Mammary epithelial cell (primary cell): ENCODE results near the gene AGFG1.

Source experiments
- EZH2 ChIP-seq: IDR thresholded peaks from 2 replicates; pipeline ENCODE4 v1.6.1; 2012; ENCODE audit warnings: low read length, inconsistent platforms, borderline replicate concordance
- TF ChIP-seq, protein P1 (sequence below), 2 donors: IDR thresholded peaks in 1 of 2; conservative IDR thresholded peaks in 1 of 2; 2 replicates each; pipeline ENCODE4 v1.5.1; 2011 to 2012; ENCODE audit warnings: inconsistent platforms in 2 of 2, low read length in 2 of 2, mild to moderate bottlenecking in 2 of 2, control low read depth in 1 of 2, low read depth in 1 of 2; ENCODE audit not compliant: insufficient read depth in 1 of 2; ENCODE audit errors: extremely low read depth in 1 of 2

DNA sequence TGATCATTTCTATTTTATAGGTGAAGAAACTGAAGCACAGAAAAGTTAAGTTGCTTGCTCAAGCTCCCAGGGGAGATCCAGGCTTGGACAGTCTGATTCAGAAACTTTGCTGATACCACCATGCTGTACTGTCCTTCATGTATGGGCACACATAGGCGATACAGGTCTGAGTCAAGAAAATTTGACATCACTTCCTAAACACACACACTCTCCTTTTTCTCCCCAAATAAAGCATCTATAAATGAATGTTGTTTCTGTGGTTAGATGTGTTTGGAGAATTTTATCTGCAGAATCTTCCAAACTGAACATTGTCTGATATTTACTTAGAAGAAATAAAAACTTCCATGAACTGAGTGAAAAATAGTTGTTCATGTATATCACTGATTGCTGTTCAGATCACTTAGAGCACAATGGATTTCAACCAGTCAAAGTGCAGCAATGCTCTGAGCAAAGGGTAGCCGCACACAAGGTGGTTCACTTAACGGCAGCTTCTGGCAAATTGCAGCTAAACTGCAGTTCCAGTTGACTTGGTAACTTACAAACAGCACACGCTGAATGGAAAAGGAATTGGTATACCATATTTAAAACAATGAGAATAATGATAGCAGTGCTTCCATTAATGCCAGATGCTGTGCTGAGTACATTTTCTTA lies 10.0 kb upstream of the AGFG1 start:
- no peak for TF ChIP-seq EZH2
- TF ChIP-seq, protein P1, sequence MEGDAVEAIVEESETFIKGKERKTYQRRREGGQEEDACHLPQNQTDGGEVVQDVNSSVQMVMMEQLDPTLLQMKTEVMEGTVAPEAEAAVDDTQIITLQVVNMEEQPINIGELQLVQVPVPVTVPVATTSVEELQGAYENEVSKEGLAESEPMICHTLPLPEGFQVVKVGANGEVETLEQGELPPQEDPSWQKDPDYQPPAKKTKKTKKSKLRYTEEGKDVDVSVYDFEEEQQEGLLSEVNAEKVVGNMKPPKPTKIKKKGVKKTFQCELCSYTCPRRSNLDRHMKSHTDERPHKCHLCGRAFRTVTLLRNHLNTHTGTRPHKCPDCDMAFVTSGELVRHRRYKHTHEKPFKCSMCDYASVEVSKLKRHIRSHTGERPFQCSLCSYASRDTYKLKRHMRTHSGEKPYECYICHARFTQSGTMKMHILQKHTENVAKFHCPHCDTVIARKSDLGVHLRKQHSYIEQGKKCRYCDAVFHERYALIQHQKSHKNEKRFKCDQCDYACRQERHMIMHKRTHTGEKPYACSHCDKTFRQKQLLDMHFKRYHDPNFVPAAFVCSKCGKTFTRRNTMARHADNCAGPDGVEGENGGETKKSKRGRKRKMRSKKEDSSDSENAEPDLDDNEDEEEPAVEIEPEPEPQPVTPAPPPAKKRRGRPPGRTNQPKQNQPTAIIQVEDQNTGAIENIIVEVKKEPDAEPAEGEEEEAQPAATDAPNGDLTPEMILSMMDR (conservative IDR thresholded peaks at IDR 0.05 in 1 of 2, IDR thresholded peaks at IDR 0.05 in 1 of 2; ENCODE audit: extremely low read depth in 1 of 2, insufficient read depth in 1 of 2, low read depth in 1 of 2, low read length in 2 of 2): no peak
